Naive thymus-derived CD4-positive, alpha-beta T cell (primary cell): Measurements from ENCODE around the gene CHFR. TPM values are rescaled to one million over a fixed set of nuclear protein-coding genes. Genes with fewer than 3 reads are reported as not detected.
"Not testable (repeated sequence)": the region's sequence is repeated elsewhere in the genome, so short reads cannot be mapped to it uniquely, and the experiment has no call there.

Experiments used
- ATAC-seq: fragments of 150-1000 bp; cut with Tn5 transposase; 2 replicates; pipeline ENCODE4 v1.10.0; 2021; ENCODE audit warnings: mild to moderate bottlenecking, moderate library complexity
- CTCF ChIA-PET: fragments of 350-600 bp; sonication (Branson Sonifier 250); formaldehyde crosslinking; loops from one replicate; lab custom pipeline; 2021; ENCODE audit warnings: antibody characterized with exemption; lab: Charles Lee
- POLR2A ChIA-PET: fragments of 350-600 bp; sonication (Branson Sonifier 250); formaldehyde crosslinking; loops from one replicate; lab custom pipeline; 2021; ENCODE audit warnings: antibody characterized with exemption, inconsistent platforms; lab: Charles Lee
- DNase-seq, 9 donors: peaks; one replicate each; pipeline versions ENCODE4 v3.0.0 to v3.0.0-alpha.2; 2020 to 2022; ENCODE audit warnings: mixed read lengths in 1 of 9
- H3K27ac ChIP-seq: one replicate; pipeline ENCODE4 v1.7.0; 2013; ENCODE audit warnings: mild to moderate bottlenecking, low read depth, low read length, moderate library complexity
- H3K27me3 ChIP-seq, 2 donors: one replicate each; pipeline ENCODE4 v1.7.0; 2013; ENCODE audit warnings: low read length in 2 of 2, mild to moderate bottlenecking in 2 of 2, moderate library complexity in 2 of 2; ENCODE audit not compliant: control insufficient read depth in 2 of 2, insufficient read depth in 2 of 2
- H3K36me3 ChIP-seq, 3 experiments: 1 replicate in 2 of 3; 2 replicates in 1 of 3; pipeline ENCODE4 v1.7.0; 2013; ENCODE audit warnings: low read length in 3 of 3, mild to moderate bottlenecking in 3 of 3, moderate library complexity in 1 of 3; ENCODE audit not compliant: insufficient read depth in 3 of 3, control insufficient read depth in 2 of 3
- H3K4me1 ChIP-seq, 2 donors: one replicate each; pipeline ENCODE4 v1.7.0; 2013; ENCODE audit warnings: low read length in 2 of 2, mild to moderate bottlenecking in 2 of 2, moderate library complexity in 1 of 2; ENCODE audit not compliant: control insufficient read depth in 2 of 2, insufficient read depth in 2 of 2
- H3K4me3 ChIP-seq: 2 replicates; pipeline ENCODE4 v1.7.0; 2013; ENCODE audit warnings: mild to moderate bottlenecking, low read length
- H3K9me3 ChIP-seq, 3 experiments: 1 replicate in 2 of 3; 2 replicates in 1 of 3; pipeline ENCODE4 v1.7.0; 2013; ENCODE audit warnings: low read length in 3 of 3; ENCODE audit not compliant: control insufficient read depth in 2 of 3
- H3K27ac Mint-ChIP-seq, 9 donors: one replicate each; pipeline ENCODE4 v1.8.0; 2020 to 2022; ENCODE audit warnings: mixed read lengths in 9 of 9, mild to moderate bottlenecking in 8 of 9, moderate library complexity in 5 of 9, inconsistent platforms in 2 of 9
- H3K27me3 Mint-ChIP-seq, 5 donors: one replicate each; pipeline ENCODE4 v1.8.0; 2021 to 2022; ENCODE audit warnings: mixed read lengths in 5 of 5, mild to moderate bottlenecking in 1 of 5
- H3K36me3 Mint-ChIP-seq, 5 donors: one replicate each; pipeline ENCODE4 v1.8.0; 2020 to 2022; ENCODE audit warnings: mixed read lengths in 5 of 5, mild to moderate bottlenecking in 3 of 5, inconsistent platforms in 1 of 5
- H3K4me1 Mint-ChIP-seq, 7 donors: one replicate each; pipeline ENCODE4 v1.8.0; 2020 to 2022; ENCODE audit warnings: mixed read lengths in 7 of 7, mild to moderate bottlenecking in 3 of 7, inconsistent platforms in 1 of 7
- H3K4me3 Mint-ChIP-seq, 10 donors: one replicate each; pipeline ENCODE4 v1.8.0; 2020 to 2022; ENCODE audit warnings: mild to moderate bottlenecking in 10 of 10, mixed read lengths in 10 of 10, moderate library complexity in 6 of 10, inconsistent platforms in 2 of 10
- H3K9me3 Mint-ChIP-seq, 11 donors: one replicate each; pipeline ENCODE4 v1.8.0; 2020 to 2022; ENCODE audit warnings: mixed read lengths in 11 of 11, mild to moderate bottlenecking in 4 of 11, inconsistent platforms in 1 of 11, moderate library complexity in 1 of 11
- intact Hi-C, 2 donors: fragments of 100-400 bp; cut with micrococcal nuclease; formaldehyde crosslinking; loops; one replicate each; pipeline ENCODE4 v1.15.1; 2023
- polyA plus RNA-seq, 2 donors: library from polyadenylated mRNA; unstranded; fragments of 300-500 nt; fragmentation: Illumina TruSeq; gene quantifications; one replicate each; pipeline ENCODE4 v1.2.3, GENCODE V29; 2021
- total RNA-seq, 6 experiments: library from RNA in 5 of 6; stranded (reverse) in 5 of 6; gene quantifications; 1 replicate in 5 of 6; 2 replicates in 1 of 6; pipeline ENCODE4 v1.2.3 and lab custom pipeline; 2021 to 2026

Gene CHFR
- total and polyA plus RNA-seq, 7 experiments from 2014 or later: 25.2 to 97.8 (median 67.3) TPM

DNA sequence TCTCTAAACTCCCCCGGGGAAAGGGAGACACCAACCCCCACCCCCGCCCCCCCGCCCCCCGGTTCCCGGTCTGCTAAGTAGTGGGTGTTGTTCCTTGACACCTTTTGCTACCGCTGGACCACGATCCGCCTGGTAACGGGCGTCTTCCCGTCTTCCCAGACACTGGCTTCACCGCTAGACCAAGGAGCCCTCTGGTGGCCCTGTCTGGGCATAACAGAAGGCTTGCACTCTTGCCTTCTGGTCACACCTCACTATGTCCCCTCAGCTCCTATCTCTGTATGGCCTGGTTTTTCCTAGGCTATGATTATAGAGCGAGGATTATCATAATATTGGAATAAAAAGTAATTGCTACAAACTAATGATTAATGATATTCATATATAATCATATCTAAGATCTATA, 78.0 kb downstream of the CHFR start:
- H3K4me3 ChIP-seq, H3K4me3 Mint-ChIP-seq, H3K9me3 ChIP-seq, H3K27me3 Mint-ChIP-seq, H3K27me3 ChIP-seq, POLR2A ChIA-PET, H3K27ac ChIP-seq, ATAC-seq, H3K9me3 Mint-ChIP-seq, H3K27ac Mint-ChIP-seq: not testable (repeated sequence)
- Mint-ChIP-seq H3K36me3 (peaks cover 10 to 52% (median 27%) of the 10 kb centered on the region in 5 donors), H3K4me1 (peaks cover 13 to 36% (median 23%) of the 10 kb centered on the region in 7 donors)
- intact Hi-C loops: loop anchor here (1.0 to 2.0 kb wide), 2 partner anchors 41 kb away; no protein-coding TSS in a partner anchor
- CTCF ChIA-PET: interaction anchor here (1.9 kb wide), 1 partner anchor 95 kb away, joined by 4 read pairs; no protein-coding TSS in a partner anchor
- Histone ChIP-seq H3K36me3 (peaks cover 7 to 63% (median 15%) of the 10 kb centered on the region in 3 experiments), H3K4me1 (peaks cover 5 to 12% of the 10 kb centered on the region in 2 donors)
- peak in 2 of 9 donors; percentile 16 to 18 for DNase-seq

- Mint-ChIP-seq H3K27ac (peak overlapping the region in 3 of 9 donors; percentile 38 to 65 (median 45)), H3K27me3 (no peaks in the 10 kb centered on the region), H3K4me1 (peaks cover 13 to 33% (median 23%) of the 10 kb centered on the region in 7 donors), H3K36me3 (peaks cover 10 to 58% (median 33%) of the 10 kb centered on the region in 5 donors), H3K9me3 (no peaks in the 10 kb centered on the region), H3K4me3 (peak overlapping the region in 5 of 10 donors; percentile 35 to 68 (median 55))
- ChIA-PET CTCF (interaction anchor here (0.6 to 1.9 kb wide), 3 partner anchors 39 to 100 kb away, joined by 3 to 7 read pairs (median 4); no protein-coding TSS in a partner anchor), POLR2A (no interaction called here)
- H3K27ac ChIP-seq: no peak overlapping the region
- H3K36me3 ChIP-seq: peaks cover 7 to 63% (median 11%) of the 10 kb centered on the region in 3 experiments
- intact Hi-C loops: loop anchor here in 1 of 2 donors (2.0 kb wide), 1 partner anchor 39 kb away; no protein-coding TSS in a partner anchor
- no peaks in the 10 kb centered on the region for H3K9me3 ChIP-seq
- H3K4me1 ChIP-seq: peaks cover 0 to 12% of the 10 kb centered on the region in 2 donors
- ATAC-seq (no peak), DNase-seq (no peak)
- H3K27me3 ChIP-seq: no peaks in the 10 kb centered on the region
- no peak overlapping the region for H3K4me3 ChIP-seq
Measured at GRCh38 chr12:132807295-132808092, 79.9 kb downstream of the CHFR start.

DNA sequence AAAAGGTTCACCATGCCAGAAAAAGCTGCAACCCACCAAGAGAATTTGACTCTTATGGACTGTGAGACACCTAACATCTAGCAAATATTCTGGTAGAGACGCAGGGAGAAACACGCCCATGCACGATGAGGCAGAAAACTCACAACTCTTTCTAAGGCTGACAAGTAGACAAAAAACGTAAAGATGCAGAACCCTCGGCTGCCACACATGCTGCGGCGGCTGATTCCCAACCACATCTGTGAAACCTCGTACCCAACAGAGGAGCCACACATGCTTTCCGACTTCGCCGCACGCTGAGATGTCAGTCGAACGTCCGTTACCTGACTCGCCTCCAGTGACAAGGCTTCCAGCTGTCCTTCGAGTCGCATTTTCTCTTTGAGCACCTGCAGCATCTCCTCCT, 80.5 kb downstream of the CHFR start:
- Mint-ChIP-seq H3K4me3 (peak overlapping the region in 8 of 10 donors; percentile 5 to 68 (median 52)), H3K36me3 (peaks cover 6 to 57% (median 29%) of the 10 kb centered on the region in 5 donors)
- POLR2A ChIA-PET: no interaction called here

DNA sequence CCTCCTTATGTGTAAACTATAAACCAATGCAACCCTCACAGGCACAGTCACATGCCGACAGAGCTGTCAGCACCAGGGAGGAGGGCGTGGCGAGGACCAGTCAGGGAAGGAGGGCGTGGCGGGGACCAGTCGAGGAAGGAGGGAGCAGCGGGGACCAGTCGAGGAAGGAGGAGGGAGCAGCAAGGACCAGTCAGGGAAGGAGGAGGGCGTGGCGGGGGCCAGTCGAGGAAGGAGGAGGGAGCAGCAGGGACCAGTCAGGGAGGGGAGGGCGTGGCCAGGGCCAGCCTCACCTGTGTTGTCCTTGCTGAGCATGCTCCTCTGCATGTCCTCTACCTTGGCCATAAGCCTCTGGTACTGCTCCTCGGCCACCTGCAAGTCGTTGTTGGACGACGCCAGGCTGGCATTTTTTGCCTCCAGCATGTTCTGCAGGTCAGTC, 83.0 kb downstream of the CHFR start:
- Histone ChIP-seq H3K27me3 (no peaks in the 10 kb centered on the region), H3K4me3 (no peak overlapping the region), H3K4me1 (peaks cover 0 to 12% of the 10 kb centered on the region in 2 donors), H3K9me3 (no peaks in the 10 kb centered on the region), H3K36me3 (peaks cover 7 to 79% (median 9%) of the 10 kb centered on the region in 3 experiments), H3K27ac (no peak overlapping the region)
- H3K27me3 Mint-ChIP-seq: no peaks in the 10 kb centered on the region
- no peak for DNase-seq
- ChIA-PET POLR2A (no interaction called here), CTCF (no interaction called here)
- intact Hi-C loops: no loop called here
- H3K27ac Mint-ChIP-seq: no peak overlapping the region
- peaks cover 12 to 29% (median 18%) of the 10 kb centered on the region in 7 donors for H3K4me1 Mint-ChIP-seq
- no peaks in the 10 kb centered on the region for H3K9me3 Mint-ChIP-seq
- no peak overlapping the region for H3K4me3 Mint-ChIP-seq
- no peak for ATAC-seq
- peaks cover 0 to 64% (median 22%) of the 10 kb centered on the region in 5 donors for H3K36me3 Mint-ChIP-seq

More for the DNA sequence above, 80.5 kb downstream of the CHFR start:
- no peaks in the 10 kb centered on the region for H3K9me3 ChIP-seq
- CTCF ChIA-PET: interaction anchor here (0.9 to 1.5 kb wide), 2 partner anchors 38 to 42 kb away, joined by 3 to 7 read pairs; no protein-coding TSS in a partner anchor
- DNase-seq: peak in 6 of 9 donors; percentile 11 to 30 (median 24)
- peaks cover 0 to 12% of the 10 kb centered on the region in 2 donors for H3K4me1 ChIP-seq
- Mint-ChIP-seq H3K9me3 (no peaks in the 10 kb centered on the region), H3K27me3 (no peaks in the 10 kb centered on the region), H3K4me1 (peaks cover 13 to 29% (median 23%) of the 10 kb centered on the region in 7 donors), H3K27ac (peak overlapping the region in 7 of 9 donors; percentile 13 to 72 (median 45))
- no peak overlapping the region for H3K4me3 ChIP-seq
- intact Hi-C loops: no loop called here
- no peaks in the 10 kb centered on the region for H3K27me3 ChIP-seq
- no peak overlapping the region for H3K27ac ChIP-seq
- ATAC-seq: no peak
- peaks cover 7 to 62% (median 9%) of the 10 kb centered on the region in 3 experiments for H3K36me3 ChIP-seq

GRCh38 chr12:132803888-132804287, 83.5 kb downstream of the CHFR start:
- no peaks in the 10 kb centered on the region for H3K9me3 Mint-ChIP-seq
- peaks cover 0 to 62% (median 22%) of the 10 kb centered on the region in 5 donors for H3K36me3 Mint-ChIP-seq
- H3K27ac ChIP-seq: no peak overlapping the region
- H3K4me1 ChIP-seq: peaks cover 0 to 12% of the 10 kb centered on the region in 2 donors
- H3K27me3 ChIP-seq: no peaks in the 10 kb centered on the region
- peaks cover 12 to 27% (median 18%) of the 10 kb centered on the region in 7 donors for H3K4me1 Mint-ChIP-seq
- intact Hi-C loops: no loop called here
- no peaks in the 10 kb centered on the region for H3K27me3 Mint-ChIP-seq
- H3K36me3 ChIP-seq: peaks cover 7 to 85% (median 9%) of the 10 kb centered on the region in 3 experiments
- no peak overlapping the region for H3K27ac Mint-ChIP-seq
- H3K4me3 Mint-ChIP-seq: no peak overlapping the region
- H3K4me3 ChIP-seq: no peak overlapping the region
- ATAC-seq: no peak
- POLR2A ChIA-PET: no interaction called here
- CTCF ChIA-PET: no interaction called here
- no peaks in the 10 kb centered on the region for H3K9me3 ChIP-seq
- DNase-seq: no peak

- H3K27me3 ChIP-seq: no peaks in the 10 kb centered on the region
- Mint-ChIP-seq H3K36me3 (peaks cover 0 to 55% (median 22%) of the 10 kb centered on the region in 5 donors), H3K9me3 (no peaks in the 10 kb centered on the region), H3K27me3 (no peaks in the 10 kb centered on the region), H3K27ac (peak overlapping the region in 1 of 9 donors; percentile 36), H3K4me1 (peaks cover 12 to 20% (median 18%) of the 10 kb centered on the region in 7 donors), H3K4me3 (no peak overlapping the region)
- ChIA-PET POLR2A (no interaction called here), CTCF (no interaction called here)
- H3K4me1 ChIP-seq: peaks cover 0 to 12% of the 10 kb centered on the region in 2 donors
- ATAC-seq (no peak), DNase-seq (no peak)
- no peak overlapping the region for H3K4me3 ChIP-seq
- intact Hi-C loops: no loop called here
- no peaks in the 10 kb centered on the region for H3K9me3 ChIP-seq
- H3K36me3 ChIP-seq: peaks cover 2 to 84% (median 9%) of the 10 kb centered on the region in 3 experiments
- H3K27ac ChIP-seq: no peak overlapping the region
Measured at GRCh38 chr12:132803125-132803524, 84.3 kb downstream of the CHFR start.
